ENCODE measurements around the gene REV3L. TPM values are rescaled to one million over a fixed set of nuclear protein-coding genes. Genes with fewer than 3 reads are reported as not detected.
A peak's percentile ranks its signal among the peaks of the same experiment; 100 is the strongest.

REV3L gene
- total and polyA plus RNA-seq, 2 of the 13 experiments (the other 11 are each of a cell fraction or from before 2014, with no cell fraction given), result 12.8 to 31.3 TPM

- Histone ChIP-seq H3K36me3 (replicated peaks in 1 of 2; ENCODE audit: control insufficient read depth in 1 of 2, insufficient read depth in 2 of 2, low read length in 2 of 2) (no peaks in the 10 kb centered on the region; a peak in 1 of 5 replicates), H4K20me1 (ENCODE audit: insufficient read depth, low read length) (peaks cover 9% of the 10 kb centered on the region), H3K9me3 (ENCODE audit: low read length) (no peaks in the 10 kb centered on the region), H3K4me1 (ENCODE audit: insufficient read depth, low read length) (peaks cover 43% of the 10 kb centered on the region), H3K4me3 (replicated peaks in 1 of 3; ENCODE audit: insufficient read depth in 1 of 3, low read depth in 2 of 3, low read length in 3 of 3) (no peak overlapping the region), H3K9ac (ENCODE audit: insufficient read depth, low read depth, low read length) (no peak overlapping the region), H3K79me2 (ENCODE audit: insufficient read depth, low read length) (peaks cover 87% of the 10 kb centered on the region), H3K27ac (ENCODE audit: extremely low read length, insufficient read depth, low read length) (no peak overlapping the region), H3K4me2 (ENCODE audit: low read depth, low read length) (0 out of 2 replicates have a peak overlapping the region, but pooled peaks have one; percentile 6), H3K27me3 (ENCODE audit: control insufficient read depth in 1 of 2, insufficient read depth in 2 of 2, low read length in 2 of 2) (peaks cover 0 to 3% of the 10 kb centered on the region in 2 experiments; a peak in 1 of 5 replicates), H2AFZ (ENCODE audit: low read length) (no peak overlapping the region)
- ChIA-PET POLR2A (interaction anchor here (1.1 kb wide), 1 partner anchor 12 kb away, joined by 4 read pairs; no protein-coding TSS in a partner anchor), CTCF (ENCODE audit: low intra/inter-chr PET ratio, low total read pairs) (no interaction called here)
- in situ Hi-C loops (cut with HindIII; ENCODE audit: extremely low pct_ligation_motif_present, low pct_unique_long_range_greater_than_20kb), result no loop called here
- no peak for ATAC-seq
- no TSS peak for BruUV-seq (replicated peaks)
- intact Hi-C loops (cut with micrococcal nuclease; ENCODE audit: unreplicated experiment), result loop anchor here (2.0 kb wide), 1 partner anchor 118 kb away; no protein-coding TSS in a partner anchor
- peak; percentile 4 for FAIRE-seq
- 69% methylated on average over 1 of the region's 1 CpG for WGBS (ENCODE audit: low lambda C conversion rate)
- DNase-seq (ENCODE audit: low spot score), result peak; percentile 28
- TF ChIP-seq PLSCR1 (CRISPR knock-in tag; IDR thresholded peaks at IDR 0.05; ENCODE audit: borderline replicate concordance), result no peak
- TF ChIP-seq RNF219 (CRISPR knock-in tag; IDR thresholded peaks at IDR 0.05), result no peak
- TF ChIP-seq TP53 (CRISPR knock-in tag; conservative IDR thresholded peaks at IDR 0.05), result no peak
- no peak for TF ChIP-seq GATAD1 (CRISPR knock-in tag; IDR thresholded peaks at IDR 0.05)
- 0 out of 2 replicates have a peak, but pooled peaks have one; percentile 29 for TF ChIP-seq ELF3 (CRISPR knock-in tag; IDR thresholded peaks at IDR 0.05)
- TF ChIP-seq ZNF142 (CRISPR knock-in tag; IDR thresholded peaks at IDR 0.05), result no peak
- peak; percentile 97 for TF ChIP-seq ZNF205 (CRISPR knock-in tag; IDR thresholded peaks at IDR 0.05)
- no peak; the same call in 1 of the 2 replicates for TF ChIP-seq ERF (CRISPR knock-in tag; IDR thresholded peaks at IDR 0.05)
- TF ChIP-seq HDAC2 (CRISPR knock-in tag; IDR thresholded peaks at IDR 0.05), result peak; percentile 35; the same call in 1 of the 2 replicates
- no peak for TF ChIP-seq BRF2 (CRISPR knock-in tag; IDR thresholded peaks at IDR 0.05)
- no peak for TF ChIP-seq ZNF10 (CRISPR knock-in tag; IDR thresholded peaks at IDR 0.05; ENCODE audit: borderline replicate concordance, low read depth)
- TF ChIP-seq ZNF780A (CRISPR knock-in tag; IDR thresholded peaks at IDR 0.05), result no peak
Observed at GRCh38 chr6:111478749-111479148, 4.3 kb downstream of the REV3L start.

Measured in HepG2 (cell line).